Stomach (tissue), 4 donors: ENCODE measurements around the gene ATP2B2.

Experiments used
- EP300 ChIP-seq: sonication (generic); formaldehyde crosslinking; IDR thresholded peaks from one replicate; pipeline ENCODE4 v1.6.1; 2017; ENCODE audit warnings: antibody characterized with exemption
- POLR2A ChIP-seq, 4 donors: fragments of 450-650 bp; IDR thresholded peaks; one replicate each; pipeline ENCODE4 v1.6.1; 2016; ENCODE audit warnings: antibody characterized with exemption in 4 of 4, control low read depth in 2 of 4, mild to moderate bottlenecking in 1 of 4, moderate library complexity in 1 of 4
- TF ChIP-seq, protein P1 (sequence below), 7 experiments: fragments of 450-650 bp in 4 of 7; fragments of 200-600 bp in 3 of 7; sonication (generic) in 3 of 7; IDR thresholded peaks; one replicate each; pipeline ENCODE4 v1.5.1; 2016 to 2019; ENCODE audit warnings: antibody characterized with exemption in 7 of 7, control low read depth in 2 of 7, mild to moderate bottlenecking in 1 of 7

DNA sequence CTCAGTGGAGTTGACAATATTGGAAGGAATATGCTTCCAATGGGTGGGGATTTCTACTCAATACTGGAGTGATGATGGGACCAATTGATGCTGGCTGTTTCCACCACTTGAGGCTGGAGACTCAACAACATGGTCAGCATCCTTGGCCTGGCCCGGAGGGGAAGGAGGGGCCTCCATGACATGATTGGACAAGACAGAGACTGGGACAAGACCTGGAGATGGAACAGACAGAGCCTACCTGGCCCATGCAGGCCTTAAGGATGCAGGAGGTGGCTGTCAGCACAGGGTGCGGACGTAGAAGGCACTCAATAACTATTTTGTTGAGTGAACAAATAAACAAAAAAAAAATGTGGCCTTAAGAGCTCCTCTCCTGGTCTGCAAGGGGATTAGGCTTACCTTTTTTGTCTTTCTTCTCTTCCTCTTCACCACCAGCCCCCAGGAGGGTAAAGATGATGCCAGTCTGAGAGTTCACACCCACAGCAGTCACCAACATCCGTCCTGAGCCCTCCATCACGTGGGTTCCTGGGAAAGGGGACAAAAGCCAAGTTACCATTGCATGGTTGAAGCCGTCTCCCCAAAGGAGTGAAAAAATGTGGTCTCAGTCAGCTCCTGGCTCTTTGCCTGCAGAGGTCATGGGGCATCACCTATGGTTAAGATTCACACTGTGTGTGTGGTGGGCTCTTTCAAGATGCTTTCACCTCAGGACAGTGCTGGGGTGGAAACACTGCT is 117.3 kb downstream of the ATP2B2 start:
- TF ChIP-seq POLR2A (IDR thresholded peaks at IDR 0.05) (no peak), EP300 (no peak)
- TF ChIP-seq, protein P1, sequence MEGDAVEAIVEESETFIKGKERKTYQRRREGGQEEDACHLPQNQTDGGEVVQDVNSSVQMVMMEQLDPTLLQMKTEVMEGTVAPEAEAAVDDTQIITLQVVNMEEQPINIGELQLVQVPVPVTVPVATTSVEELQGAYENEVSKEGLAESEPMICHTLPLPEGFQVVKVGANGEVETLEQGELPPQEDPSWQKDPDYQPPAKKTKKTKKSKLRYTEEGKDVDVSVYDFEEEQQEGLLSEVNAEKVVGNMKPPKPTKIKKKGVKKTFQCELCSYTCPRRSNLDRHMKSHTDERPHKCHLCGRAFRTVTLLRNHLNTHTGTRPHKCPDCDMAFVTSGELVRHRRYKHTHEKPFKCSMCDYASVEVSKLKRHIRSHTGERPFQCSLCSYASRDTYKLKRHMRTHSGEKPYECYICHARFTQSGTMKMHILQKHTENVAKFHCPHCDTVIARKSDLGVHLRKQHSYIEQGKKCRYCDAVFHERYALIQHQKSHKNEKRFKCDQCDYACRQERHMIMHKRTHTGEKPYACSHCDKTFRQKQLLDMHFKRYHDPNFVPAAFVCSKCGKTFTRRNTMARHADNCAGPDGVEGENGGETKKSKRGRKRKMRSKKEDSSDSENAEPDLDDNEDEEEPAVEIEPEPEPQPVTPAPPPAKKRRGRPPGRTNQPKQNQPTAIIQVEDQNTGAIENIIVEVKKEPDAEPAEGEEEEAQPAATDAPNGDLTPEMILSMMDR (IDR thresholded peaks at IDR 0.05), result no peak
